ENCODE results near the gene ZNF354C.
A peak's percentile ranks its signal among the peaks of the same experiment; 100 is the strongest.
"Not testable (repeated sequence)": the region's sequence is repeated elsewhere in the genome, so short reads cannot be mapped to it uniquely, and the experiment has no call there.

The ZNF354C gene

DNA sequence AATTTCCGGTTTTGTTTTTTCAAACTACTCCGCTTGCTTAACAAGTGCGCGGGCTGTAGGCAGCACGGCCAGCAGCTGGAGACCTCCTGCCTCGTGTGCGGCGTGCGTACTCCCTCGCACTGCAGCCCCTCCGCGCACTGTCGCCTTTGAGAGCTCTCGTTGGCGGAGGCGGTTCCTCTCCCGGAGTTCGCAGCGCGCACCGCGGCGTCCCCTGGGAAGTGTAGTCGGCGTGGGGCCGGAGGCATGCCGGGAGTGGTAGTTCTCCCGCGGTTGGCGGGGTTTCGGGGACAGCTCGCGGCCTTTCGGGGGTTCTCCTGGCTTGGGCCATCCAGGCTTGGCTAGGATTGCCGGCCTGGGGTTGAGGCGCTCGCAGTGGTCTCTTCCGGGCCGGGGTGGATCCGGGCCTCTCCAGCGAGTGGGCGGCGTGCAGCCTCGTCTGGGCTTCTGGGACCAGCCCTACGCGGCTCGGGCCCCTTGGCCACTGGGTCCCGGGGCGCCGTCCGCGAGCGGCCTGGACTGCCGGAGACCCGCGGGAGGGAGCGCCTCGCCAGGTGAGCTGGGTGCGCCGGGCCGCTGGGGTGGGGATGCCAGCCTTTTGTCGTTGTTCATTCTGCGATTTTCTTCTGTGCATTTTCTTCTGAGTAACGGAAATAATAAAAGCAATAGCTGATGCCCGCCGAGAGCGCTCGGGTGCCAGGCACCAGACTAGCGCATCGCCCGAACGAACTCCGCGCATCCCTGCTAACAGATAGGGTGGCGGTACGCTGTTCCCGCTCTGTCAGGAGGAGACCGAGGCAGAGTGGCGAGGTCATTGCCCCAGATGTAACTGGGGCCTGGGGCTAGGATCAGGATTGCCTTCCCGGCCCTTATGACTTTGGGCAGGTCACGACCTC, at the start of gene ZNF354C:
Gene ZNF354C, plus strand, starts transcription at position 258 of the 893 bp plus-strand sequence. CDS start 1,696 bp downstream, outside the sequence.
- DNase-seq (ENCODE audit: low read depth) = peak; percentile 95

- peak; percentile 96 for DNase-seq (ENCODE audit: low read depth)
These were observed 36.5 kb upstream of the ZNF354C start, which contains the start of gene ZNF879 for GRCh38 chr5:179023528-179024189. Gene ZNF879, plus strand, starts transcription at chr5:179023804. Its CDS starts 1,201 bp downstream, at chr5:179025005.

DNA sequence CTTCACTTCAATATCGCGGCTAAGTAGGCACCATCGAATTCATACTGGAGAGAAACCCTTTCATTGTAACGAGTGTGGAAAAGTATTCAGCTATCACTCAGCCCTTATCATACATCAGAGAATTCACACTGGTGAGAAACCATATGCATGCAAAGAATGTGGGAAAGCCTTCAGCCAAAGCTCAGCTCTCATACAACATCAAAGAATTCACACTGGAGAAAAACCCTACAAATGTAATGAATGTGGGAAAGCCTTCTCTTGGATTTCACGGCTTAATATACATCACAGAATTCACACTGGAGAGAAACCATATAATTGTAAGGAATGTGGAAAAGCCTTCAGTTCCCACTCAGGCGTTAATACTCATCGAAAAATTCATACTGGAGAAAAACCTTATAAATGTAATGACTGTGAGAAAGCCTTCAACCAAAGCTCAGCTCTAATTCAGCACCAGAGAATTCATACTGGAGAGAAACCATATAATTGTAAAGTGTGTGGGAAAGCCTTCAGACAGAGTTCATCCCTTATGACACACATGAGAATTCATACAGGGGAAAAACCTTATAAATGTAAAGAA, 27.1 kb upstream of the ZNF354C start:
- DNase-seq (ENCODE audit: low read depth) = no peak

GRCh38 chr5:179044765-179045164, 15.4 kb upstream of the ZNF354C start:
- no peak for DNase-seq (ENCODE audit: low read depth)

GRCh38 chr5:179051784-179052183, 8.4 kb upstream of the ZNF354C start:
- no peak for DNase-seq (ENCODE audit: low read depth)

- DNase-seq (ENCODE audit: low read depth) = no peak
These were observed 6.0 kb upstream of the ZNF354C start for GRCh38 chr5:179054036-179054785.

DNA sequence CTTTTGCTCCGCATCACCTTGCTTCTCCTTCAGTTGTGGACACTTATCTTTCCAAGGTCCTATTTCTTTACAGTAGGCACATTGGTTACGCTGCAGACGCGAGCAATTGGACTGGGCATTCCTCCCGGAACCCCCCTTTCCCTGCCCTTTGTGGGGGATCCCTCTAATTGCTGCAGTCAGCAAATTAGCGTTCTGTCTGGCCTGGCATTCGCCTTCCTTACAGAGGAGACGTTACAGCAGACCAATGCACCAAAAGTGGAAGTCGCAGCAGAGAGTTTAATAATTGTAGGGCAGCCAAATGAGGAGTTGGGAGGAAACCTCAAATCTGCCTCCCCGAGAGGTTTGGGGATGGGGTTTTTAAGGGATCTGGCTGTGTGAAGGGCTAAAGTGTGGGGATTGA, 5.3 kb upstream of the ZNF354C start:
- no peak for DNase-seq (ENCODE audit: low read depth)

DNA sequence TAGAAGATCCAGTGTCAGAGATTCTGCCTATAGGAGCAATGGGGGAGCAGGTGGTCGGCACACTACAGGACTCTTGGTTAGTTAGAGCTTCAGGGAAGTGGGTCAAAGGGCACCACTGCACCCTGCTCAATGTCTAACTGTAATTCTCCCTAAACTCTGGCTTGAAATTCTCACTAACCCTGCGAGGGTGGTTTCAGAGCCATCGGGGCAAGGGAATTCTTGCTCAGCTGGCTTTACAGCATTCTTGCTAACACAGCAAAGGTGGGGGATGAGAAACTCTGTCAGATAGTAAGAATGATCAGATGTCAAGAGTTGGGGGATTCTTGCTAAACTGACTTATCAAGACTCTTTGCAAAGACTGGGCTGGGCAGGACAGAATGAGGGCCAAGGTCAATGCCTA, 4.7 kb upstream of the ZNF354C start:
- DNase-seq (ENCODE audit: low read depth) = no peak

DNA sequence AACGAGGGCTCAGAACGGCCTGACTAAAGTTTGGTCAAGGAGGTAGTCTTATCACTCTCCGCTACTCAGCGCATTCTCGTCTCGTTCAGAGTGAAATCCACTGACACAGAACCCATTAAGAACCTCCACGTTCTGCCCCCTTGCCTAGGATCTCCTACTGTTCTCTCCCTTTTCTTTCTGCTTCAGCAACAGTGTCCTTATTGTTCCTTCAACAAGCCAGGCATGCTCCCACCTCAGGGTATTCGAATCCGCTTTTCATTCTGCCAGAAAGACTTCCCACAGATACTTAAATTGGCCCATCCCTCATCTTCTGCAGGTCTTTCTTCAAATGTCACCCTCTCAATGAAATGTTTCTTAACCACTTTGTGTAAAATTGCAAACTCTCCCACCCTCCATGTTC, 4.3 kb upstream of the ZNF354C start:
- DNase-seq (ENCODE audit: low read depth) = no peak

GRCh38 chr5:179061025-179061424, 852 bp downstream of the ZNF354C start:
- no peak for DNase-seq (ENCODE audit: low read depth)

DNA sequence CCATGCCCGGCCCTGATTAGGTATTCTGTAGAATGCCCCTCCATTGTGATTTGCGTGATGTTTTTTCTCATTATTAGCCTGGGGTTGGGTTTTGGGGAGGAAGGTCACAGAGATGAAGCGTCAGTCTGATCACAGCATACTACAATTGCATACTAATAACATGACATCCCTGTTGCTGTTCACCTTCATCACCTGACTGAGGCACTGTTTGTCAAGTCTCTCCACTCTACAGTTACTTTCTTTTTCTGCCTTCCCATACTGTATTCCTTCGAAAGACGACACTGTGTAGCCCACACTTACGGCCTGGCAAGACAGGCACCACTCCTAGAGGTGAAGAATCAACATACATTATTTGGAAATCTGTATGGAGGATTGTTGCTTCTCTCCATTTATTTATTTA, 5.5 kb downstream of the ZNF354C start:
- DNase-seq (ENCODE audit: low read depth) = peak; percentile 4

- DNase-seq (ENCODE audit: low read depth) = no peak
These were observed 19.2 kb downstream of the ZNF354C start for GRCh38 chr5:179079165-179079987.

DNA sequence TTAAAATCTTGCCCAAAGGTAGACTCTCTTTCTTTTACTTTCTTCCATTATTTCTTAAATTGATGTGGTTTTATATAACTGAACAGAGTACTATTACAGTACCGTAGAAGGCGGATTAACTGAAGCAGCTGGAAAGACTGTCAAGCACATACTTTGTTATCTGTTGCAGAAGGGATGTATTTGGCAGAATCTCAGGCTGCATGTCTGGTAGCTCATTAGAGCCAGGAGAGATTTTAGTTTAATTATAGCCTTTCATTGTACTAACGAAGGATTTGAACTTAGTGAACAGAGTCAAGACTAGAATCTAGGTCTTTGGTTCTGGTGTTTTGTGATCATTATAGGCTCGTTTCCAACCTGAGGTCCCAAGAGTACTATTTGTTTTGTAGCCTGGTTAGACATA, 20.6 kb downstream of the ZNF354C start:
- DNase-seq (ENCODE audit: low read depth) = no peak

- no peak for DNase-seq (ENCODE audit: low read depth)
These were observed 29.3 kb downstream of the ZNF354C start for GRCh38 chr5:179089502-179089901.

DNA sequence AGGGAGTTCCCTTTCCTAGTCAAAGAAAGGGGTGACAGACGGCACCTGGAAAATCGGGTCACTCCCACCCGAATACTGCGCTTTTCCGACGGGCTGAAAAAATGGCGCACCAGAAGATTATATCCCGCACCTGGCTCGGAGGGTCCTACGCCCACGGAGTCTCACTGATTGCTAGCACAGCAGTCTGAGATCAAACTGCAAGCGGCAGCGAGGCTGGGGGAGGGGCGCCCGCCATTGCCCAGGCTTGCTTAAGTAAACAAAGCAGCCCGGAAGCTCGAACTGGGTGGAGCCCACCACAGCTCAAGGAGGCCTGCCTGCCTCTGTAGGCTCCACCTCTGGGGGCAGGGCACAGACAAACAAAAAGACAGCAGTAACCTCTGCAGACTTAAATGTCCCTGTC, 41.1 kb downstream of the ZNF354C start:
- DNase-seq (ENCODE audit: low read depth) = not testable (repeated sequence)

DNA sequence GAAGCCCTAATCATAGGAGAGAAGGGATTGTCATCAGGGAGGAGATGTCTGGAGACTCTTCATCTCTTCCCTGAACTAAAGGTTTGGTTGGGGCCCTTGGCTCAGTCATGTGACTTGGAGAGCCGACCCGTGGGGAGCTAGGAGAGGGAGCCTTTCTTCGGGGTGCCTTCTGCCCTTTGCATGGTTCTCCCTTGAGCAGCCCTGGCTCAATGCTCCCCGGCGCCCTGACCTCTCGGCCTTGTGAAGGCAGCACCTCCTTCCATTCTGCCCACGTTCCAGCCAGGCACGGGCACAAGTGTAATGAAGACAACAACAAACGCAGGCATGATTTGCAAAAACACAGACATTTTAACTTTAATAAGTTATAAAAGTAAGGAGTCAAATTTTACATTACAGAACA, 50.4 kb downstream of the ZNF354C start:
- no peak for DNase-seq (ENCODE audit: low read depth)

DNA sequence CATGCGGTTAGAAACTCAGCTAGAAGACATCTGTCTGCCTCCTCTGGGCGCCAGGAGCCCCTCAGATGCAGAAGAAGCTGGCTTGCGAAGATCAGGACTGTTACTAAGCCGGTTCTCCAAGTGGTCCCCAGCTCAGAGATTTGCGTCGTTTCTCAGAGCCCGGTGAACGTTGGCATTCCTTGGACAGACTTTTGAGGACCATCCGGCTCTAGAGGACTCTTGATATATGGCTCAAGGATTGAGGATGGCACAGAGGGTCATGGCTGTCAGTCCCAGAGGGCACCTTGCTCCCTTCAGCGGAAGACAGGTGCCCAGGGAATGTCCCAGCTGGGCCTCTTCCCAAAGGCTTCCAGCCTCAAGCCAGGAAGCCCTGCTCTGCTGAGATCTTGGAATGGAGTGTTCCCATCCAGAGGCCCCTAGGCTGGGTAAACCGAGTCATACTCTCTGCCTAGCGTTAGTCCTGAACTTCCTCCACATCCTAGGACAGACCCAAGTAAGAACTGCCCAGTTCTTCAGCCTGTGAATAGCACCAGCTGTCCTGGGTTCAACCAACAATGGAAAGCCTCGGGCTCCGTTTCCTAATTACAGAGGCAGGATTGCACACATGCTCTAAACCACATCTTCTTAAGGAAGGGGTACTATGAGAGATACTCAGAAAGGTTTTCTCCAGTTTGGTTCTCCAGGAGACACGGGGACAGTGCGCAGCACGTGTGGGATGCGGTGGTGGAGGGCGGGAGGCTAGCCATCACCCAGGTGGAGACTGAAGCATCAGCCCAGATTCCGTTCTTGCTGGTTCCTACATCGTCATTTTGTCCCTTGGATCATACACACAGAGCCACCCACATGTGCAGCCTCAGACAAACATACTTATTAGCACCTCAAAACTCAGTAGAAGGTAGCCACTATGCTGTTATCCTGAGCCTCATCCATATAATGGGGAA, 51.4 kb downstream of the ZNF354C start:
- no peak for DNase-seq (ENCODE audit: low read depth)

GRCh38 chr5:179112469-179113142, 52.4 kb downstream of the ZNF354C start:
- DNase-seq (ENCODE audit: low read depth) = no peak

DNA sequence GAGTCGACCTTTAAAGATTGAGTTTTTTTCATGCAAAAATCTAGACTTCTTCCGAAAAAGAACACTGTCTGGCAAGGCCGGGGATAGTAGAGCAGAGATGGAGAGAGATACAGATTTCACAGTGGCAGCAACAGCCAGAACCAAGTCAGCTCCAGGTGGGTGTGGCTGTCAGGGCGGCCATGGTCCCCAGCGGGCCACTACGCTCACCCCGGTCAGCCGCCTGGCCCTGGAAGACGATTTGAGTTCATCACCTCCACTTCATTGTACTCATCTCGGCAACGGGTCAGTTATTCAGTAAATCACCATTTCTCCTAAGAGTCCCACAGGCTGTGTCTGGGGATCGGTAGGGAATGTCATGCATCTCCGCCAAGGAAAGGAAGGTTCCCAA, 53.0 kb downstream of the ZNF354C start:
- no peak for DNase-seq (ENCODE audit: low read depth)
